GM12878 (cell line): ENCODE data around the gene SIN3B. TPM values are rescaled to one million over a fixed set of nuclear protein-coding genes. Genes with fewer than 3 reads are reported as not detected.

Source experiments
- ATAC-seq: fragments of 200-7000 bp; cut with Tn5 transposase; 3 replicates; pipeline ENCODE4 v1.9.1; 2020; ENCODE audit warnings: mild to moderate bottlenecking, moderate library complexity
- BruUV-seq: library from RNA; stranded (reverse); fragments of 400-500 nt; replicated peaks from 2 replicates; lab custom pipeline; 2021; lab: Mats Ljungman, UMichigan
- CTCF ChIA-PET: fragments of 300-600 bp; sonication (Branson Sonifier 250); formaldehyde crosslinking; extraction: SDS; loops from one replicate; lab custom pipeline; 2021; ENCODE audit warnings: inconsistent platforms; lab: Yijun Ruan, JAX
- POLR2A ChIA-PET: fragments of 350-600 bp; formaldehyde crosslinking; extraction: SDS; loops from one replicate; lab custom pipeline; 2021; ENCODE audit warnings: inconsistent platforms; lab: Charles Lee
- RAD21 ChIA-PET: fragments of 300-600 bp; sonication (Branson Sonifier 250); formaldehyde crosslinking; loops from one replicate; lab custom pipeline; 2023; ENCODE audit warnings: antibody characterized with exemption; ENCODE audit not compliant: unreplicated experiment; lab: Charles Lee
- SMC1A ChIA-PET: fragments of 300-600 bp; sonication (Branson Sonifier 250); formaldehyde crosslinking; loops from one replicate; lab custom pipeline; 2023; ENCODE audit not compliant: unreplicated experiment, uncharacterized antibody; lab: Charles Lee
- DNase-seq: peaks from one replicate; pipeline ENCODE4 v3.0.0-alpha.2; 2011; ENCODE audit warnings: low read depth, low spot score
- FAIRE-seq: peaks from 3 replicates; lab custom pipeline; 2011; peaks lifted over from hg19 to GRCh38; lab: Jason Lieb, UNC
- H2AFZ ChIP-seq: 2 replicates; pipeline ENCODE4 v1.6.0; 2011; ENCODE audit warnings: low read depth, low read length, control low read depth; ENCODE audit not compliant: control insufficient read depth
- H3K27ac ChIP-seq: 2 replicates; pipeline ENCODE4 v1.5.1; 2011; ENCODE audit warnings: control low read depth; ENCODE audit not compliant: control insufficient read depth, insufficient read depth
- H3K27me3 ChIP-seq, 2 experiments: replicated peaks in 1 of 2; 2 replicates each; pipeline versions ENCODE4 v1.6.0 to v1.6.1; 2011; ENCODE audit warnings: low read length in 1 of 2; ENCODE audit not compliant: control insufficient read depth in 2 of 2, insufficient read depth in 2 of 2
- H3K36me3 ChIP-seq, 2 experiments: 2 replicates each; pipeline ENCODE4 v1.5.1; 2011; ENCODE audit warnings: low read length in 1 of 2; ENCODE audit not compliant: control insufficient read depth in 2 of 2, insufficient read depth in 2 of 2
- H3K4me1 ChIP-seq: 2 replicates; pipeline ENCODE4 v1.6.1; 2011; ENCODE audit warnings: mild to moderate bottlenecking, low read length, moderate library complexity, mixed read lengths; ENCODE audit not compliant: control insufficient read depth, insufficient read depth
- H3K4me2 ChIP-seq: 2 replicates; pipeline ENCODE4 v1.6.0; 2011; ENCODE audit warnings: control low read depth; ENCODE audit not compliant: control insufficient read depth, insufficient read depth
- H3K4me3 ChIP-seq: fragments of 200-600 bp; sonication (generic); 2 replicates; pipeline ENCODE4 v1.5.1; 2016
- H3K79me2 ChIP-seq: 2 replicates; pipeline ENCODE4 v1.6.0; 2011; ENCODE audit warnings: low read length; ENCODE audit not compliant: control insufficient read depth, insufficient read depth
- H3K9ac ChIP-seq: 2 replicates; pipeline ENCODE4 v1.8.0; 2011; ENCODE audit warnings: low read length, control low read depth, mixed read lengths; ENCODE audit not compliant: control insufficient read depth, insufficient read depth
- H3K9me3 ChIP-seq: replicated peaks from 3 replicates; pipeline ENCODE4 v1.5.1; 2011; ENCODE audit warnings: mild to moderate bottlenecking, low read length; ENCODE audit not compliant: control insufficient read depth, insufficient read depth
- H4K20me1 ChIP-seq: 2 replicates; pipeline ENCODE4 v1.6.0; 2011; ENCODE audit not compliant: control insufficient read depth, insufficient read depth
- CREB1 ChIP-seq: IDR thresholded peaks from 2 replicates; pipeline ENCODE4 v1.6.1; 2012; ENCODE audit warnings: low read depth, mild to moderate bottlenecking, inconsistent platforms
- PAX8 ChIP-seq: fragments of 450-650 bp; IDR thresholded peaks from 2 replicates; pipeline ENCODE4 v1.6.1; 2017; ENCODE audit warnings: mild to moderate bottlenecking, moderate library complexity
- POLR2AphosphoS2 ChIP-seq: IDR thresholded peaks from 2 replicates; pipeline ENCODE4 v1.6.1; 2011; ENCODE audit warnings: low read depth, mild to moderate bottlenecking, low read length, improper control_type of control experiment, moderate library complexity
- TBL1XR1 ChIP-seq: IDR thresholded peaks from 2 replicates; pipeline ENCODE4 v1.6.1; 2012; ENCODE audit warnings: low read depth, low read length, improper control_type of control experiment
- TCF7 ChIP-seq: IDR thresholded peaks from 2 replicates; pipeline ENCODE4 v1.6.1; 2014; ENCODE audit warnings: antibody characterized with exemption, borderline replicate concordance
- WRNIP1 ChIP-seq: IDR thresholded peaks from 2 replicates; pipeline ENCODE4 v1.6.1; 2011; ENCODE audit warnings: low read depth, low read length, improper control_type of control experiment, borderline replicate concordance
- ZNF687 ChIP-seq: fragments of 450-650 bp; IDR thresholded peaks from 2 replicates; pipeline ENCODE4 v1.6.1; 2017; ENCODE audit warnings: mild to moderate bottlenecking, moderate library complexity
- WGBS: methylation state at CpG from one replicate; pipeline ENCODE4 v1.1.6; 2016; ENCODE audit warnings: low lambda C conversion rate; ENCODE audit not compliant: insufficient replicate concordance, insufficient coverage; ENCODE audit errors: missing lambda C conversion rate; 5-methylcytosine and 5-hydroxymethylcytosine counted together
- in situ Hi-C: fragments of 300-500 bp; cut with MboI; formaldehyde crosslinking; loops from 9 replicates; pipeline ENCODE4 v1.14.3; 2018; ENCODE audit warnings: mixed read lengths
- intact Hi-C: fragments of 100-400 bp; cut with micrococcal nuclease; formaldehyde crosslinking; loops from one replicate; pipeline ENCODE4 v1.14.2; 2022; ENCODE audit not compliant: unreplicated experiment
- polyA plus RNA-seq, 11 experiments: library from polyadenylated mRNA; depleted of rRNA in 4 of 11; unstranded in 6 of 11; stranded (reverse) in 5 of 11; fragments of >200 nt; fragmentation: Nextera tagmentation in 4 of 11; fragmentation: Illumina TruSeq in 1 of 11; extraction: Ambion mirVana in 4 of 11; extraction: Trizol in 1 of 11; gene quantifications; 1 replicate in 1 of 11; 2 replicates in 10 of 11; pipeline versions ENCODE4 v1.2.1 to v1.2.3, GENCODE V29; 2011 to 2016; ENCODE audit warnings: inconsistent platforms in 2 of 11, missing spikeins in 2 of 11, low read depth in 1 of 11
- total RNA-seq, 4 experiments: library from RNA; depleted of rRNA in 3 of 4; stranded (reverse); fragments of >200 nt in 3 of 4; fragmentation: Illumina TruSeq in 1 of 4; extraction: Trizol in 1 of 4; gene quantifications; 2 replicates each; pipeline versions ENCODE4 v1.2.1 to v1.2.3, GENCODE V29; 2013 to 2021
- TF ChIP-seq, protein P1 (sequence below): fragments of 450-650 bp; conservative IDR thresholded peaks from 2 replicates; pipeline ENCODE4 v1.6.1; 2017; ENCODE audit warnings: mild to moderate bottlenecking, moderate library complexity

The SIN3B gene
- total and polyA plus RNA-seq, 10 of the 15 experiments (the other 5 are each of a cell fraction or from before 2014, with no cell fraction given): 0.68 to 34.5 (median 15.8) TPM

DNA sequence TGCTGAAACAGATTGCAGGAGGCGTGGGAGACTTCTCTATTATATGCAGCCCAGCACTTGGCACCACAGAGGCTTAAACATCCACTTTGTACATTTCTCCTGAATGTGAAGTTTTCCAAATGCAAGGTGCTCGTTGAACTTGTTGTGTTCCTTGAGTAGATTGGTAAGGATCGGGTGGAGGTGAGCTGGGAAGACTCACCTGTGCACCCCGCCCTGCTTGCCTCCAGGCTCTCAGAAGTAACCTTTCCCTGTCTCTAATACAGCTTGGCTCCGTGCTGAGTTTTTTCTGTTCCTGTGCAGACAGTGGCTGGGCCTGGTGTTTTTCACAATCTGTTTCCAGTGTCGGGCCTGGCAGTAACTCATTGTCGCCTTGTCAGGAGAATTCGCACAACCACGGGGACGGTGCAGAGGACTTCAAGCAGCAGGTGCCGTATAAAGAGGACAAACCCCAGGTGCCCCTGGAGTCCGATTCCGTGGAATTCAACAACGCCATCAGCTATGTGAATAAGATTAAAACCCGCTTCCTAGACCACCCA, 12.3 kb downstream of the SIN3B start (continued):
- TF ChIP-seq CREB1 (no peak), TBL1XR1 (no peak)
- TF ChIP-seq, protein P1, sequence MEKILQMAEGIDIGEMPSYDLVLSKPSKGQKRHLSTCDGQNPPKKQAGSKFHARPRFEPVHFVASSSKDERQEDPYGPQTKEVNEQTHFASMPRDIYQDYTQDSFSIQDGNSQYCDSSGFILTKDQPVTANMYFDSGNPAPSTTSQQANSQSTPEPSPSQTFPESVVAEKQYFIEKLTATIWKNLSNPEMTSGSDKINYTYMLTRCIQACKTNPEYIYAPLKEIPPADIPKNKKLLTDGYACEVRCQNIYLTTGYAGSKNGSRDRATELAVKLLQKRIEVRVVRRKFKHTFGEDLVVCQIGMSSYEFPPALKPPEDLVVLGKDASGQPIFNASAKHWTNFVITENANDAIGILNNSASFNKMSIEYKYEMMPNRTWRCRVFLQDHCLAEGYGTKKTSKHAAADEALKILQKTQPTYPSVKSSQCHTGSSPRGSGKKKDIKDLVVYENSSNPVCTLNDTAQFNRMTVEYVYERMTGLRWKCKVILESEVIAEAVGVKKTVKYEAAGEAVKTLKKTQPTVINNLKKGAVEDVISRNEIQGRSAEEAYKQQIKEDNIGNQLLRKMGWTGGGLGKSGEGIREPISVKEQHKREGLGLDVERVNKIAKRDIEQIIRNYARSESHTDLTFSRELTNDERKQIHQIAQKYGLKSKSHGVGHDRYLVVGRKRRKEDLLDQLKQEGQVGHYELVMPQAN: no peak

- H3K4me2 ChIP-seq: no peak overlapping the region
- peaks cover 19 to 25% of the 10 kb centered on the region in 2 experiments for H3K36me3 ChIP-seq
- ChIA-PET RAD21 (no interaction called here), CTCF (no interaction called here), SMC1A (interaction anchor here (0.6 kb wide), 1 partner anchor 67 kb away, joined by 3 read pairs; no protein-coding TSS in a partner anchor), POLR2A (no interaction called here)
- no peaks in the 10 kb centered on the region for H3K27me3 ChIP-seq
- in situ Hi-C loops (no loop called here), intact Hi-C loops (no loop called here)
- no TSS peak for BruUV-seq
- H3K9me3 ChIP-seq: no peaks in the 10 kb centered on the region
- H2AFZ ChIP-seq: no peak overlapping the region
- DNase-seq (no peak), ATAC-seq (no peak), FAIRE-seq (no peak)
- H3K4me1 ChIP-seq: no peaks in the 10 kb centered on the region
- H3K27ac ChIP-seq: no peak overlapping the region
- no peak overlapping the region for H3K9ac ChIP-seq
- H3K4me3 ChIP-seq: no peak overlapping the region
- no peaks in the 10 kb centered on the region for H4K20me1 ChIP-seq
- TF ChIP-seq PAX8 (no peak), ZNF687 (no peak), TCF7 (no peak), POLR2AphosphoS2 (no peak), WRNIP1 (no peak)
- WGBS: 98% methylated on average over 16 of the region's 16 CpGs
- H3K79me2 ChIP-seq: no peaks in the 10 kb centered on the region
Measured at GRCh38 chr19:16846901-16847300, 17.7 kb downstream of the SIN3B start.
